ENCODE results near the gene P2RY6.

The P2RY6 gene

GRCh38 chr11:73275381-73275750, 3.2 kb downstream of the P2RY6 start:
- Mint-ChIP-seq H3K27me3 (peaks cover 15% of the 10 kb centered on the region), H3K9me3 (no peaks in the 10 kb centered on the region), H3K27ac (no peak overlapping the region), H3K4me3 (no peak overlapping the region), H3K36me3 (no peaks in the 10 kb centered on the region), H3K4me1 (peaks cover 29% of the 10 kb centered on the region)
- ATAC-seq, result no peak

GRCh38 chr11:73277467-73277866, 5.3 kb downstream of the P2RY6 start:
- Mint-ChIP-seq H3K27me3 (peaks cover 15% of the 10 kb centered on the region), H3K27ac (no peak overlapping the region), H3K9me3 (no peaks in the 10 kb centered on the region), H3K36me3 (no peaks in the 10 kb centered on the region), H3K4me3 (no peak overlapping the region), H3K4me1 (peaks cover 23% of the 10 kb centered on the region)
- no peak for ATAC-seq

- no peaks in the 10 kb centered on the region for H3K27me3 Mint-ChIP-seq
- no peaks in the 10 kb centered on the region for H3K36me3 Mint-ChIP-seq
- peaks cover 16% of the 10 kb centered on the region for H3K4me1 Mint-ChIP-seq
- H3K27ac Mint-ChIP-seq, result no peak overlapping the region
- H3K9me3 Mint-ChIP-seq, result no peaks in the 10 kb centered on the region
- ATAC-seq, result no peak
- H3K4me3 Mint-ChIP-seq, result no peak overlapping the region
Measured at GRCh38 chr11:73280626-73281025, 8.5 kb downstream of the P2RY6 start.

- Mint-ChIP-seq H3K27me3 (no peaks in the 10 kb centered on the region), H3K27ac (no peak overlapping the region), H3K9me3 (no peaks in the 10 kb centered on the region), H3K36me3 (no peaks in the 10 kb centered on the region), H3K4me3 (no peak overlapping the region), H3K4me1 (peaks cover 16% of the 10 kb centered on the region)
- ATAC-seq, result no peak
Measured at GRCh38 chr11:73281201-73281741, 9.1 kb downstream of the P2RY6 start.

- Mint-ChIP-seq H3K9me3 (no peaks in the 10 kb centered on the region), H3K27ac (peak overlapping the region; percentile 12), H3K4me3 (no peak overlapping the region), H3K36me3 (no peaks in the 10 kb centered on the region), H3K27me3 (no peaks in the 10 kb centered on the region), H3K4me1 (peaks cover 19% of the 10 kb centered on the region)
- ATAC-seq, result peak; percentile 60
Measured at GRCh38 chr11:73281796-73282660, 9.9 kb downstream of the P2RY6 start.

- ATAC-seq, result no peak
- Mint-ChIP-seq H3K27ac (no peak overlapping the region), H3K36me3 (no peaks in the 10 kb centered on the region), H3K9me3 (no peaks in the 10 kb centered on the region), H3K4me1 (peaks cover 33% of the 10 kb centered on the region), H3K27me3 (no peaks in the 10 kb centered on the region), H3K4me3 (no peak overlapping the region)
Measured at GRCh38 chr11:73283276-73284000, 11.3 kb downstream of the P2RY6 start.

GRCh38 chr11:73284106-73284505, 12.0 kb downstream of the P2RY6 start:
- H3K36me3 Mint-ChIP-seq, result no peaks in the 10 kb centered on the region

GRCh38 chr11:73285721-73286120, 13.6 kb downstream of the P2RY6 start:
- no peak for ATAC-seq
- H3K9me3 Mint-ChIP-seq, result no peaks in the 10 kb centered on the region
- H3K4me3 Mint-ChIP-seq, result no peak overlapping the region
- no peaks in the 10 kb centered on the region for H3K27me3 Mint-ChIP-seq
- no peaks in the 10 kb centered on the region for H3K36me3 Mint-ChIP-seq
- peaks cover 51% of the 10 kb centered on the region for H3K4me1 Mint-ChIP-seq
- no peak overlapping the region for H3K27ac Mint-ChIP-seq

More at GRCh38 chr11:73284106-73284505, 12.0 kb downstream of the P2RY6 start:
- Mint-ChIP-seq H3K9me3 (no peaks in the 10 kb centered on the region), H3K27ac (no peak overlapping the region), H3K4me1 (peaks cover 40% of the 10 kb centered on the region), H3K27me3 (no peaks in the 10 kb centered on the region), H3K4me3 (no peak overlapping the region)
- ATAC-seq, result no peak

GRCh38 chr11:73286240-73286810, 14.2 kb downstream of the P2RY6 start:
- Mint-ChIP-seq H3K4me1 (peaks cover 49% of the 10 kb centered on the region), H3K9me3 (no peaks in the 10 kb centered on the region), H3K4me3 (no peak overlapping the region), H3K36me3 (no peaks in the 10 kb centered on the region), H3K27ac (peak overlapping the region; percentile 93), H3K27me3 (no peaks in the 10 kb centered on the region)
- no peak for ATAC-seq

GRCh38 chr11:73287400-73288101, 15.4 kb downstream of the P2RY6 start:
- H3K27me3 Mint-ChIP-seq, result no peaks in the 10 kb centered on the region
- no peak for ATAC-seq
- no peaks in the 10 kb centered on the region for H3K9me3 Mint-ChIP-seq
- peaks cover 41% of the 10 kb centered on the region for H3K4me1 Mint-ChIP-seq
- H3K4me3 Mint-ChIP-seq, result no peak overlapping the region
- H3K36me3 Mint-ChIP-seq, result no peaks in the 10 kb centered on the region
- H3K27ac Mint-ChIP-seq, result peak overlapping the region; percentile 93

- no peaks in the 10 kb centered on the region for H3K27me3 Mint-ChIP-seq
- H3K4me3 Mint-ChIP-seq, result no peak overlapping the region
- ATAC-seq, result peak; percentile 34
- H3K27ac Mint-ChIP-seq, result peak overlapping the region; percentile 93
- H3K9me3 Mint-ChIP-seq, result no peaks in the 10 kb centered on the region
- peaks cover 41% of the 10 kb centered on the region for H3K4me1 Mint-ChIP-seq
- no peaks in the 10 kb centered on the region for H3K36me3 Mint-ChIP-seq
Measured at GRCh38 chr11:73288192-73288872, 16.2 kb downstream of the P2RY6 start.

GRCh38 chr11:73288873-73289707, 17.0 kb downstream of the P2RY6 start:
- H3K9me3 Mint-ChIP-seq, result no peaks in the 10 kb centered on the region
- peak; percentile 95 for ATAC-seq
- no peaks in the 10 kb centered on the region for H3K27me3 Mint-ChIP-seq
- H3K4me3 Mint-ChIP-seq, result peak overlapping the region; percentile 70
- no peaks in the 10 kb centered on the region for H3K36me3 Mint-ChIP-seq
- H3K27ac Mint-ChIP-seq, result peak overlapping the region; percentile 93
- peaks cover 41% of the 10 kb centered on the region for H3K4me1 Mint-ChIP-seq

- H3K36me3 Mint-ChIP-seq, result no peaks in the 10 kb centered on the region
- no peak for ATAC-seq
- H3K27ac Mint-ChIP-seq, result peak overlapping the region; percentile 93
- no peaks in the 10 kb centered on the region for H3K27me3 Mint-ChIP-seq
- H3K9me3 Mint-ChIP-seq, result no peaks in the 10 kb centered on the region
- H3K4me1 Mint-ChIP-seq, result peaks cover 46% of the 10 kb centered on the region
- H3K4me3 Mint-ChIP-seq, result no peak overlapping the region
Measured at GRCh38 chr11:73290536-73290935, 18.4 kb downstream of the P2RY6 start.

GRCh38 chr11:73291196-73291595, 19.1 kb downstream of the P2RY6 start:
- H3K27me3 Mint-ChIP-seq, result no peaks in the 10 kb centered on the region
- no peak for ATAC-seq
- H3K4me3 Mint-ChIP-seq, result no peak overlapping the region
- H3K27ac Mint-ChIP-seq, result no peak overlapping the region
- H3K9me3 Mint-ChIP-seq, result no peaks in the 10 kb centered on the region
- no peaks in the 10 kb centered on the region for H3K36me3 Mint-ChIP-seq
- H3K4me1 Mint-ChIP-seq, result peaks cover 49% of the 10 kb centered on the region
